Ureter (tissue), 1 donor: ENCODE measurements around the gene UPK3A. TPM values are rescaled to one million over a fixed set of nuclear protein-coding genes. Genes with fewer than 3 reads are reported as not detected.
"Not testable (repeated sequence)": the region's sequence is repeated elsewhere in the genome, so short reads cannot be mapped to it uniquely, and the experiment has no call there.

Experiments used
- DNase-seq: peaks from one replicate; pipeline ENCODE4 v3.0.0-alpha.2; 2020; ENCODE audit warnings: low spot score
- total RNA-seq: library from RNA; stranded (reverse); gene quantifications from one replicate; pipeline ENCODE4 v1.2.4, GENCODE V29; 2023
- donor health status: DM: yes; HTN: yes; CAD: no.

UPK3A gene
- total RNA-seq, 1 donor from 2014 or later, result 233 TPM

DNA sequence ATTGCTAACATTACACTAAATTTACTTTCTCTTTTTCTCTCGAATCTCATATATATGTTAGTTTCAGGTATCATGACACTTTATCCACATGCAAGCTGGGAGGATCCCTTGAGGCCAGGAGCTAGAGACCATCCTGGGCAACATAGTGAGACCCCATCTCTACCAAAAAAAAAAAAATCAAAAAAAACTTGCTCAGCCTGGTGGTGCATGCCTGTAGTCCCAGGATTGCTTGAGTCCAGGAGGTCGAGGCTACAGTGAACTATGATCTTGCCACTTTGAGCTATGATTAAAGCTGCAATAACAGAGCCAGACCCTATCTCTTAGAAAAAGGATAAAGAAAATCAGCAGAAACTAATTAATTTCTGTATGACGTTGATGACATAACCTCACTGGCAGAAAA is 3.7 kb upstream of the UPK3A start:
- DNase-seq, result no peak

DNA sequence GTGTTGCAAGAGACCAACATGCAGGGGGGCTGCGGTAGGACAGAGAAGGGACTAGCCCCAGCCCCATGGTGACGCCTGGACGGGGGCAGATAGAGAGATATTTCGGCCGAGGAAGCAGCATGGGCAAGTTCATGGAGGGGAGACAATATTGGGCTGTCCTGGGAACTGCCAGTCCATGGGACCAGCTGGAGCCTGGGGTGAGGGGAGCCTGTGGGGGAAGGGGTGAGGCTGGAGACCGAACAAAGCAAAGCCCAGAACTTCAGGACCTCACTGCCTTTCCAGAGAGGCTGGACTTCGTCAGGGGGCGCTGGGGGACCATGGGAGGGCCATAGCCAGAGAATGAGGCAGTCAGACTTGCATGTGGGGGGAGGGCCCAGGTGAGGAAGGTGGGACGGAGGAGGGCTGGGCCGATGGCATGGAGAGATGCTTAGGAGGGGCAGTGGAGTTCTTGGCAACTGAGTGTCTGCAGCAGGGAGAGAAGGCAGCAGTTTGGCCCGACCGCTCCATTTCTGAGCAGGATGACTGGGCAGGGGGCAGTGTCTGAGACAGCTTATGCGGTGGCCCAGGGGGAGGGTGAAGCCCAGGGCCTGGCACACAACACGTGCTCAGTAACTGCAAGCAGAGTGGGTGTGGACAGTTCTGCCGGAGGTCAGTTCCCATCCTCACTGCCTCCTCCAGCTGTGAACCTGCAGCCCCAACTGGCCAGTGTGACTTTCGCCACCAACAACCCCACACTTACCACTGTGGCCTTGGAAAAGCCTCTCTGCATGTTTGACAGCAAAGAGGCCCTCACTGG is 712 bp downstream of the UPK3A start:
- DNase-seq, result no peak

DNA sequence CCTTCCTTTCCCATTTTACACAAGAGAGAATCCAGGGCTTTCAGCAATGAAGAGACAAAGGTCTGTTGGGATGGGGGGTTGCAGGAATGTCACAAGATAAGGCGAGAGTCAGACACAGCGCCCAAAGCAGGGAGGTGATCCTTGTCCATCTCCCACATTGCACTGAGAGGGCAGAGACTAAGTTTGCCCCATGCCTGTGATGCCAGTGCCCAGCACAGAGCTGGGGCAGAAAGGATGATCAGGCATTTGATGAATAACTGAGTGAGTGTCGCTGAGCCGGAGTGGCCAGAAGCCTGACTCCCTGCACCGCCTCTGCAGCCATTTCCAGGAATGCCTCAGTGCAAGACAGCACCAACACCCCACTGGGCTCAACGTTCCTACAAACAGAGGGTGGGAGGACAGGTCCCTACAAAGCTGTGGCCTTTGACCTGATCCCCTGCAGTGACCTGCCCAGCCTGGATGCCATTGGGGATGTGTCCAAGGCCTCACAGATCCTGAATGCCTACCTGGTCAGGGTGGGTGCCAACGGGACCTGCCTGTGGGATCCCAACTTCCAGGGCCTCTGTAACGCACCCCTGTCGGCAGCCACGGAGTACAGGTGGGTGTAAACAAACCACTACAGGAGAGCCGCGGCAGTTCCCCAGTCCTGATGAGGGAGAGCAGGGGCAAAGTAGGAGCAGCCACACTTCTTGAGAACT is 2.3 kb downstream of the UPK3A start:
- DNase-seq, result no peak

DNA sequence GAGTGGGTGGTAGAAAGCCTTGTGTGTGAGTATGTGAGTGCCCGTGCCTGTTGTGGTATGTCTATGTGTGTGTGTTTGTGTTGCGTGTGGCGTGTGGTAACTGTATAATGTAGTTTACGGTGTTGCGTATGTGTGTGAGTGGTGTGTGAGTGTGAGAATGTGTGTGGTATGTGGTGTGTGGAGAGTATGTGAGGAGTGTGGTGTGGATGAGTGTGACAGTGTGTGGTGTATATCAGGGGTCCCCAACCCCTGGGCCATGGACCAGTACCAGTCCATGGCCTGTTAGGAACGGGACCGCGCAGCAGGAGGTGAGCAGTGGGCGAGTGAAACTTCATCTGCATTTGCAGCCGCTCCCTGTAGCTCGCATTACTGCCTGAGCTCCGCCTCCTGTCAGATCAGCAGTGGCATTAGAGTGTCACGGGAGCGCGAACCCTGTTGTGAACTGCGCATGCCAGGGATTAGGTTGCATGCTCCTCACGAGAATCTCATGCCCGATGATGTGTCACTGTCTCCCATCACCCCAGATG is 5.7 kb downstream of the UPK3A start:
- no peak for DNase-seq

DNA sequence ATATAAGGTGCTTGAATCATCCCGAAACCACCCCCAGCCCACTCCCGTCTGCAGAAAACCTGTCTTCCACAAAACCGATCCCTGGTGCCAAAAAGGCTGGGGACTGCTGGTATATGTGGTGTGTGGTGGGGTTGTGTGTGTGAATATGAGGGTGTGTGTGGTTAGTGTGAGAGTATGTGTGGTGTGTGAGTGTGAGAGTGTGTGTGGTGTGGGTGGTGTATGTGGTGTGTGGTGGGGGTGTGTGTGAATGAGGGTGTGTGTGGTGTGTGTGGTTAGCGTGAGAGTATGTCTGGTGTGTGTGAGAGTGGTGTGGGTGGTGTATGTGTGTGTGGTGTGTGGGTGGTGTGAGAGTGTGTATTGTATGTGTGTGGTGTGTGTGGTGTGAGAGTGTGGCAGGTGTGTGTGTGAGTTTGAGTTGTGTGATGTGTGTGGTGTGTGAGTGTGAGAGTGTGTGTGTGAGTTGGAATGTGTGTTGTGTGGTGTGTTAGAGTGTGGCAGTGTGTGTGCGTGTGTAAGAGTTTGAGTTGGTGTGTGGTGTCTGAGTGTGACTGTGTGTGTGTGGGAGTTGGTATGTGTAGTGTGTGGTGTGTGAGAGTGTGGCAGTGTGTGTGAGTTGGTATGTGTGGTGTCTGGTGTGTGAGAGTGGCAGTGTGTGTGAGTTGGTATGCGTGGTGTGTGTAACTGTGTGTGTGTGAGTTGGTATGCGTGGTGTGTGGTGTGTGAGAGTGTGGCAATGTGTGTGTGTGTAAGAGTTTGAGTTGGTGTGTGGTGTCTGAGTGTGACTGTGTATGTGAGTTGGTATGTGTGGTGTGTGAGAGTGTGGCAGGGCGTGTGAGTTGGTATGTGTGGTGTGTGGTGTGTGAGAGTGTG is 6.5 kb downstream of the UPK3A start:
- DNase-seq, result no peak

DNA sequence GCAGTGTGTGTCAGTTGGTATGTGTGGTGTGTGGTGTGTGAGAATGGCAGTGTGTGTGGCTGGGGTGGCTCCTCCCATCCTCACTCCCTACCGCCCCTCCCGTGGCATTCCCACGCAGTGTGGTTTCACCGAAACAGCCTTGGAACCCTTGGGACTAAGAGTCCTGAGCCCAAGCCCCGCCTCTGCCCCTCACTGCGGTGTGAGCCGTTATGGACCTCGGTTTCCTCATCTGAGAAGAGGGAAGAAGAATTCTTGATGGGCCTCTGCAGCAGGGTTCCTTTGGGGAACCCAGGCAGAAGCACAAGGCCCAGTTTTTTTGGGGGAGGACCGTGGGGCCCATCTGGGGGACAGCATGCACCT is 7.2 kb downstream of the UPK3A start:
- DNase-seq, result no peak

DNA sequence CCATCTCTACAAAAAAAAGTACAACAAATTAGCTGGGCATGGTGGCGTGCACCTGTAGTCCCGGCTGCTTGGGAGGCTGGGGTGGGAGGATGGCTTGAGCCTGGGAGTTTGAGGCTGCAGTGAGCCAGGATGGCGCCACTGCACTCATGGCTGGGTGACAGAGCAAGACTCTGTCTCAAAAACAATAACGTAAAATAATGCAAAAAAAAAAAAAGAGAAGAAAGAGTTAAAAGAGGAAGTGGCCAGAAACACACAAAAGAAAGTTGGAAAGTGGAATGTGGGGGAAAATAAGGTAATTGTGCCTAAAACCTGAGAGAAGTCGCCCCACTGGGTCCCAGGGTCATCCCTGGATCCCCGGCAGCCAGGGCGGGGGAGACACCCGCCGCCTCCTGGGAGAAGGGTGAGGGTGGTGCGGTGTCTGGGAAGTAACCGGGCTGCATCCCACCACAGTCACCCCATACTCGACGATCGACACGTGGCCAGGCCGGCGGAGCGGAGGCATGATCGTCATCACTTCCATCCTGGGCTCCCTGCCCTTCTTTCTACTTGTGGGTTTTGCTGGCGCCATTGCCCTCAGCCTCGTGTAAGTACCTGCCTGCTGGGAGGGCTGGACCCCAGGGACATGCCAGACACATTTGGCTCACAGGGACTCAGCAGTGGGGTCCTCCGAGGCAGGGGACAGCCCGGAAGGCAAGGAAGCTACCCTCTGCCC is 8.1 kb downstream of the UPK3A start:
- no peak for DNase-seq

DNA sequence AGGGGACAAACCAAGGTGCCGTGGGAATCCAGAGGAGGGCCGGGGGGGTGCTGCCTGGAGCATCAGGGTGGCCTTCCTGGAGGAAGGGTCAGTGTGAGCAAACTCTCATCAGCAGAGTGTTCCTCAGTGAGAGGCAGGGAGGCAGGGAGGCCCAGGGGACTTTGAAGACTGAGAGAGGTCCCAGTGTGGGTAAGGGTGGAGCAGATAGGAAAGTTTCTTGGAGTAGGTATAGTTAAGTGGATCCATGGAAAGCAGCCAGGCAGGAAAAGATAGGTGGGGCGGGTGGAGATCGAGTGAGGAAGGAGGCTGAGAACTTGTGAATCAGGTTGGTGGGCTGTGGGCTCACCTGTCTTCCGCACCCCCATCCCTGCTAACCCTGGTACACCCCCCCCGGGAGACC is 9.3 kb downstream of the UPK3A start:
- no peak for DNase-seq

DNA sequence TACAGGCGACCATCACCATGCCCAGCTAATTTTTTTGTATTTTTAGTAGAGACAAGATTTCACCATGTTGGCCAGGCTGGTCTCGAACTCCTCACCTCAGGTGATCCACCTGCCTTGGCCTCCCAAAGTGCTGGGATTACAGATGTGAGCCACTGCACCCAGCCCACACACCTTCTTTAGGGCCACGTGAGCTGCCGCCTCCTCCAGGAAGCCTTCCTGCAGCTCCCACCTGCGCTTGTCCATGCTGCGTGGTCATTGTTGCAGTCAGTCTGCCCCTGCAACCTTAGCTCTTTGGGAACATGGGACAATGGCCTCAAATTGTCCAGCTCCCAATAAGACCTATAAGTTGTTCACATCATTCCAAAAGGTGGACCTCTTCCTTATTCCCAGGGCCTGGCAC is 10.3 kb downstream of the UPK3A start:
- DNase-seq, result not testable (repeated sequence)

DNA sequence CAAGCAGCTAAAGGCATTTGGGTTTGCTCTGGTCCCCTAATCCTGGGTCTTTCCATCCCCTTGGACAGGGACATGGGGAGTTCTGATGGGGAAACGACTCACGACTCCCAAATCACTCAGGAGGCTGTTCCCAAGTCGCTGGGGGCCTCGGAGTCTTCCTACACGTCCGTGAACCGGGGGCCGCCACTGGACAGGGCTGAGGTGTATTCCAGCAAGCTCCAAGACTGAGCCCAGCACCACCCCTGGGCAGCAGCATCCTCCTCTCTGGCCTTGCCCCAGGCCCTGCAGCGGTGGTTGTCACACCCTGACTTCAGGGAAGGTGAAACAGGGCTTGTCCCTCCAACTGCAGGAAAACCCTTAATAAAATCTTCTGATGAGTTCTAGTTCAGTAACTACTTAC is 10.7 kb downstream of the UPK3A start:
- DNase-seq, result no peak

DNA sequence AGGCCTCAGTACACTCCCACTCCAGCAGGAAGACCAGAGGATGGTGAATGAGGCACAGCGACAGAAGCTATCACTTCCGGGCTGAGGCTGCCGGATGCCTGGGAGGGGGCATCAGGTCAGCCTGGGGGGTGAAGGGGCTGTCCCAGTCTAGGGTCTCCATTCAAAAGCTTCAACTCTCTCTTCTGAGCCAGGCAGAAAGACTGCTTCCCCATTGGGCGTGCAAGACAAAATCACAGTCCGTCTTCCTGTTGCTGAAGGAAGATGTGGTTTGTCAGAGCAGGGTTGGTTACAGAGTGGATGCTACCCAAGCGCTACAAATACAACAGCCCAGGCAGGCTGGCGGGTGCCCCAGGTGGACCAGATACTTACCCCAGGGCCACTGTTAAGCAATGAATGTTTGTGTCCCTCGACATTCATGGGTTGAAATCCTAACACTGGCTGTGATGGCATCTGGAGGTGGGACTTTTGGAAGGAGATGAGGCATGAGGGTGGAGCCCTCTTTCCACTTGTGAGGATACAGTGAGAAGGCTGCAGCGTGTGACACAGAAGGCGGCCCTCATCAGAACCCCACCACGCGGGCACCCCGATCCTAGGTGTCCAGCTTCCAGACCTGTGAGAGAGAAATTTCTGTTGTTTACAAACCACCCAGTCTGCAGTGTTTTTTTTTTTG is 12.0 kb downstream of the UPK3A start:
- no peak for DNase-seq

DNA sequence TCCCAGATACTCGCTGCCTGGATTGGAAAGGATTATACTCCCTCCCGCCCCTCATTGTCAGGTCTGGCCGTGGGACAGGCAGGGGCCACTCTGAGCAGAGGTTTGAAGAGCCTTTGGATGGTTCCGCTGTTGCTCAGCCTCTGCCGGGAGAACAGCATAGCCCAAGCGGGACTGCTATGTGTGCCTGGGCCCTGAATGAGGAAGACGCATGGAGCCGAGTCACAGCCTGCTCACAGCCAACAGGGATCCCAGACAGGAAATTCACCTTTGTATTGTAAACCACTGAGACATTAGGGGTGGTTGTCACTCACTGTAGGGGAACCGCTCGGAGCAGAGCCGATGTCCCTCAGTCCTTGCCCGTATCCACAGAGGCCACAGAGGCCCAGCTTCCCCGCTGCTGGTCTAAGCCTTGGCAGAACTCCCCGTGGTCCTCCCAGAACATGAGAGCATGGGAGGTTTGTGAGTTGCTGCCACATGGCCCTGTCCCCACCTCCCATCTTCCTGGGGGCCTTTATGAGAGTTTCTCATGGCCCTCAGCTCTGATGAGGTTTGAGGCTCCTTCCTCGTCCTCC is 14.3 kb downstream of the UPK3A start:
- DNase-seq, result no peak

DNA sequence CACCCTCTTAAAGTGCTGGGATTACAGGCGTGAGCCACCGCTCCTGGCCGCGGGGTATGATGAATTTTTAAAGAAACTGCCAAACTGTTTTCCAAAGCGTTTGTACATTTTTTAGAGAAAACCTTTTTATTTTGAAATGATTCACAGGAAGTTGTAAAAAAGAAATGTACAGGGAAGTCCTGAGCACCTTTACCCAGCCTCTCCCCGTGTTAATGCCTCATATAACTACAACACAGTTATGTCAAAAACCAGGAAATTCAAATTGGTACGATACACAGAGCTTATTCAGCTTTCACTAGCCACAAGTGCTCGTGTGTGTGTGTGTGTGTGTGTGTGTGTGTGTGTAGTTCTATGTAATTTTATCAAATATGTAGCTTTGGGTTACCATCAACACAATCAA is 18.0 kb downstream of the UPK3A start:
- DNase-seq, result no peak

DNA sequence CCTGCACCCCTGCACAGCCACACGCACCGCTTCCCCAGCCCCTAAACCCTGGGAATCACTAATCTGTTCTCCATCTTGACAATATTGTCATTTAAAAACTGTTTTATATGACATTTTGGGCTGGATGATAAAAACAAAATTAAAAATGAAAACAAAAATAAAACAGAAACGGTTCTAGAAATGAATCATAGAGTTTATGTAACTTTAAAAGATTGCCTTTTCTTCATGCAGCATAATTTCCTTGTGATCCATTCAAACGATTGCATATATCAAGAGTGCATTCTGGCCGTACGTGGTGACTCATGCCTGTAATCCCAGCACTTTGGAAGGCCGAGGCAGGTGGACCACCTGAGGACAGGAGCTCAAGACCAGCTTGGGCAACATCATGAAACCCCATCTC is 18.4 kb downstream of the UPK3A start:
- DNase-seq, result no peak

DNA sequence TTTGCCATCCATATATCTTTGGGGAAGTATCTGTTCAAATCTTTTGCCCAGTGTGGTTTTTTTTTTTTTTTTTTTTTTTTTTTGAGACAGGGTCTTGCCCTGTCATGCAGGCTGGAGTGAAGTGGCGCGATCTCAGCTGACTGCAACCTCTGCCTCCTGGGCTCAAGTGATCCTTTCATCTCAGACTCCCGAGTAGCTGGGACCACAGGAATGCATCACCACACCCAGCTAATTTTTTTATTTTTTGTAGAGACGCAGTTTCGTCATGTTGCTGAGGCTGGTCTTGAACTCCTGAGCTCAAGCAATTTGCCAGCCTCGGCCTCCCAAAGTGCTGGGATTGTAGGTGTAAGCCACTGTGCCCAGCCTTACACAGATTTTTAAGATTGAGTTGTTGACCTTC is 20.2 kb downstream of the UPK3A start:
- DNase-seq, result no peak

DNA sequence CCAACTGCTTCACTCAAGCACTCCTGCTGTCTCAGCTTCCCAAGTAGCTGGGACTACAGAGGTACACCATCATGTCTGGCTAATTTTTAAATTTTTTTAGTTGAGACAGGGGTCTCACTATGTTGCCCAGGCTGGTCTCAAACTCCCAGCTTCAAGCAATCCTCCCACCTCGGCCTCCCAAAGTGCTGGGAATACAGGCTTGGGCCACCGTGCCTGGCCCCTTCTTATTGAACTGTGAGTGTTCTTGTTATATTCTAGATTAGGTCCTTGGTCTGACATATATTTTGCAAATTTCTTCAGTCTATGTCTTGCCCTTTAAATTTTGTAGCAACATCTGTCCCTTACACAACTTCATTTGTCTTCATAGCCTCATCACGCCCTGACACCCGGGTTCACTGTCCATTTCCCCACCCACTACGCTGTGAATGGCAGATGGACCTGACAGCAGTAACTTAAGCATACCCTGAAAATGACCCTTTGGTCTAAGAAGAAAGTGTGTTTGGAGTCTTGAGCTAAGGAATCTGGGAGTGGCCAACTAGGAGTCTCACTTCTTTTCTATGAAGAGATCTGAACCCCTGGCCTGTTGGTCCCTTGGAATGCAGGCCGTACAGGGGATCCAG is 20.8 kb downstream of the UPK3A start:
- no peak for DNase-seq

DNA sequence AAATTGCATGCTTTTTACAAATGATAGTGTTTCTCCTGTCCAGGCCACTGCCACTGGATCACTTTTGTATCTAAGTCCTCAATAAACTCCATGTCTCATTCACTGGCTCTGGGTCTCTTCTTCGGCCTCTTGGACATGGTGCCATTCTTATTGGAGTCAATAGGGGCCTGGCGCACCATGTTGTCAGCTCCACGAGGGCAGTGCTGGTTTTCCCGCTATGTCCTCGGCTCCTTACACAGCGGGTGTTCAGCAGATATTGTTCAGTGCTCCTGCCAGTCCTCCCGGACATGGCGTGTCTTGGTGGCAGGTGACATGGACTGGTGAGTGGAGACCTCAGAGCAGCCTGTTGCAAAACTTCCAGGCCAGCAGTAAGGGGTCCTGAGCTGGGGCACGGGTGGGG is 21.4 kb downstream of the UPK3A start:
- DNase-seq, result no peak

DNA sequence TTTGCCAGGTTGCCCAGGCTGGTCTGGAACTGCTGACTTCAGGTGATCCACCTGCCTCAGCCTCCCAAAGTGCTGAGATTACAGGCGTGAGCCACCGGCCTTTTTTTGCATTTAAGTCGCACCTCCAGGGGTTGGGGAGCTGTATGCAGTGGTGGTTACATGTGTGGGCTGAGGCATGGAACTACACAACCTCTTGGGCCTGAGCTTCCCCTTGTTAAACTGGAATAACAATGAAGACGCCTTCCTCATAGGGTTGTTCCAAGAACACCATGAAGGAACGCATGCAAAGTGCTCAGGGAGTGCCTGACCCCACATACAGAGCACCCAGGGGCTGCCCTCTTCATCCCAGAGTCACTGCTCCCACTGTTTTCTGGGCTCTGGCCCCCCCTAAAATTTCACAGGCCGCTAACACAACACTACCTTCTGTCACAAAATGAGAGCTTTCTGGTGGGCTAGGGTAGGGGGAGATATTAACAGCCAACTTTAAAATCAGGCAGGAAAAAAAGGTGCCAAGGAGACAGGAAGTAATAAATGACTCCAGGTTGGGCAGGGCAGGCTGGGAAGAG is 23.7 kb downstream of the UPK3A start:
- DNase-seq, result no peak

DNA sequence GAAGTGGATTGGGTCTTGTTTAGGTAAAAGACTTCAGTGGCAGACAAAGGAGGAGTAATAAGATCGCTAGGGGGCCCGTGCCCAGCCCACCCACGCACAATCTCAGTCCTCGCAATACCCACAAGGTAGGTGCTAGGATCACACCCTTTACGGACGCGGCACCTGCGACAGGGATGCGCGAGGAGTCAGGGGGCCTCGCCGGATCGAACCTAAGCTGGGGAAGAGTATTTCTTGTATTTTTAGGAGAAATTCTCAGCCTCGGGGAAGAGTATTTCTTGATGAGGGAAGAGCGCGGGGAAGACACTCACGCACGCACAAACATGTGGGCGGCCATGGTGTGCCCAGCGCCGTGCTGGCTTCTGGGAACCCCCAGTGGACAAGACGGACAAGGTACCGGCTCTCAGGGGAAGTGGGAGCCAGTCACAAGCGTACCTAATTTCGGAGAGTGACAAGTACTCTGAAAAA is 24.2 kb downstream of the UPK3A start:
- DNase-seq, result no peak
